WTC11 (cell line): Measurements from ENCODE around the gene SCAI. TPM values are rescaled to one million over a fixed set of nuclear protein-coding genes. Genes with fewer than 3 reads are reported as not detected.

Experiments used
- ATAC-seq: fragments of 200-7000 bp; cut with Tn5 transposase; 2 replicates; pipeline ENCODE4 v1.10.0; 2021; ENCODE audit warnings: mild to moderate bottlenecking, moderate library complexity
- CTCF ChIA-PET: fragments of 300-600 bp; sonication (Branson Sonifier 250); formaldehyde crosslinking; loops from one replicate; lab custom pipeline; 2021; ENCODE audit warnings: antibody characterized with exemption; lab: Charles Lee
- POLR2A ChIA-PET: fragments of 350-600 bp; sonication (Branson Sonifier 250); formaldehyde crosslinking; loops from one replicate; lab custom pipeline; 2021; ENCODE audit warnings: antibody characterized with exemption; lab: Charles Lee
- DNase-seq: peaks from one replicate; pipeline ENCODE4 v3.0.0; 2021; ENCODE audit warnings: low spot score
- H3K27ac Mint-ChIP-seq: 2 replicates; pipeline ENCODE4 v1.8.0; 2021; ENCODE audit warnings: mixed read lengths
- H3K27me3 Mint-ChIP-seq: 2 replicates; pipeline ENCODE4 v1.8.0; 2021; ENCODE audit warnings: low read depth, mild to moderate bottlenecking, moderate library complexity, mixed read lengths
- H3K36me3 Mint-ChIP-seq: 2 replicates; pipeline ENCODE4 v1.8.0; 2021; ENCODE audit warnings: mixed read lengths
- H3K4me1 Mint-ChIP-seq: 2 replicates; pipeline ENCODE4 v1.8.0; 2022; ENCODE audit warnings: mixed read lengths
- H3K4me3 Mint-ChIP-seq: 2 replicates; pipeline ENCODE4 v1.8.0; 2021; ENCODE audit warnings: mild to moderate bottlenecking, moderate library complexity, mixed read lengths
- H3K9me3 Mint-ChIP-seq: 2 replicates; pipeline ENCODE4 v1.8.0; 2021; ENCODE audit warnings: mixed read lengths
- CREM ChIP-seq: sonication (generic); formaldehyde crosslinking; IDR thresholded peaks from 2 replicates; pipeline ENCODE4 v1.8.1; 2022; ENCODE audit warnings: mild to moderate bottlenecking, missing genetic modification reagents, moderate library complexity
- ESRRA ChIP-seq: sonication (generic); formaldehyde crosslinking; IDR thresholded peaks from 2 replicates; pipeline ENCODE4 v1.8.1; 2022; ENCODE audit warnings: mild to moderate bottlenecking, missing genetic modification reagents, borderline replicate concordance
- ETV6 ChIP-seq: sonication (generic); formaldehyde crosslinking; IDR thresholded peaks from 2 replicates; pipeline ENCODE4 v1.8.1; 2022; ENCODE audit warnings: mild to moderate bottlenecking, missing genetic modification reagents
- FOXK1 ChIP-seq: sonication (generic); formaldehyde crosslinking; IDR thresholded peaks from 2 replicates; pipeline ENCODE4 v1.8.0; 2022; ENCODE audit warnings: mild to moderate bottlenecking, moderate library complexity, missing genetic modification reagents
- GABPB1 ChIP-seq: sonication (generic); formaldehyde crosslinking; IDR thresholded peaks from 2 replicates; pipeline ENCODE4 v1.8.1; 2023; ENCODE audit warnings: mild to moderate bottlenecking, missing genetic modification reagents
- GTF2I ChIP-seq: fragments of 250-450 bp; sonication (Bioruptor Pico); conservative IDR thresholded peaks from 2 replicates; pipeline ENCODE4 v1.4.0; 2021; ENCODE audit warnings: mild to moderate bottlenecking
- JUN ChIP-seq: sonication (generic); formaldehyde crosslinking; IDR thresholded peaks from 2 replicates; pipeline ENCODE4 v1.8.0; 2023; ENCODE audit warnings: mild to moderate bottlenecking, missing genetic modification reagents
- NFE2L1 ChIP-seq: sonication (generic); formaldehyde crosslinking; IDR thresholded peaks from 2 replicates; pipeline ENCODE4 v1.8.1; 2023; ENCODE audit warnings: missing genetic modification reagents
- NR1H2 ChIP-seq: sonication (generic); formaldehyde crosslinking; IDR thresholded peaks from 2 replicates; pipeline ENCODE4 v1.9.0; 2021; ENCODE audit warnings: mild to moderate bottlenecking, moderate library complexity, missing genetic modification reagents
- RELA ChIP-seq: sonication (generic); formaldehyde crosslinking; IDR thresholded peaks from 2 replicates; pipeline ENCODE4 v1.8.1; 2022; ENCODE audit warnings: missing genetic modification reagents, mild to moderate bottlenecking, borderline replicate concordance
- SP1 ChIP-seq: sonication (generic); formaldehyde crosslinking; conservative IDR thresholded peaks from 2 replicates; pipeline ENCODE4 v1.8.1; 2022; ENCODE audit warnings: missing genetic modification reagents
- TP53 ChIP-seq: sonication (generic); formaldehyde crosslinking; IDR thresholded peaks from 2 replicates; pipeline ENCODE4 v1.8.1; 2023; ENCODE audit warnings: mild to moderate bottlenecking, missing genetic modification reagents
- ZNF138 ChIP-seq: sonication (generic); formaldehyde crosslinking; conservative IDR thresholded peaks from 2 replicates; pipeline ENCODE4 v1.8.1; 2022; ENCODE audit warnings: mild to moderate bottlenecking, moderate library complexity, missing genetic modification reagents
- ZNF317 ChIP-seq: sonication (generic); formaldehyde crosslinking; IDR thresholded peaks from 2 replicates; pipeline ENCODE4 v1.8.1; 2023; ENCODE audit warnings: low read depth, mild to moderate bottlenecking, moderate library complexity, missing genetic modification reagents, borderline replicate concordance
- total RNA-seq: library from RNA; stranded (reverse); gene quantifications from 3 replicates; pipeline ENCODE4 v1.2.3, GENCODE V29; 2021
- TF ChIP-seq, protein P1 (sequence below): sonication (generic); formaldehyde crosslinking; IDR thresholded peaks from 2 replicates; pipeline ENCODE4 v1.8.1; 2023; ENCODE audit warnings: mild to moderate bottlenecking, moderate library complexity, missing genetic modification reagents
- TF ChIP-seq, protein P2 (sequence below): sonication (generic); formaldehyde crosslinking; IDR thresholded peaks from 2 replicates; pipeline ENCODE4 v1.8.1; 2023; ENCODE audit warnings: mild to moderate bottlenecking, missing genetic modification reagents
- TF ChIP-seq, protein P3 (sequence below): fragments of 250-450 bp; sonication (Bioruptor Pico); IDR thresholded peaks from 2 replicates; pipeline ENCODE4 v1.8.0; 2021; ENCODE audit warnings: mild to moderate bottlenecking
- TF ChIP-seq, protein P4 (sequence below): sonication (generic); formaldehyde crosslinking; IDR thresholded peaks from 2 replicates; pipeline ENCODE4 v1.8.0; 2022; ENCODE audit warnings: mild to moderate bottlenecking, missing genetic modification reagents
- TF ChIP-seq, protein P5 (sequence below): fragments of 200-600 bp; IDR thresholded peaks from 2 replicates; pipeline ENCODE4 v1.8.0; 2022; ENCODE audit warnings: antibody characterized with exemption
- TF ChIP-seq, protein P6 (sequence below): sonication (generic); formaldehyde crosslinking; IDR thresholded peaks from 2 replicates; pipeline ENCODE4 v1.8.1; 2023; ENCODE audit warnings: mild to moderate bottlenecking, missing genetic modification reagents
- TF ChIP-seq, protein P7 (sequence below): sonication (generic); formaldehyde crosslinking; IDR thresholded peaks from 2 replicates; pipeline ENCODE4 v1.8.0; 2023; ENCODE audit warnings: missing genetic modification reagents, mild to moderate bottlenecking, borderline replicate concordance

The SCAI gene
- total RNA-seq, 1 experiment from 2014 or later, result 20.4 TPM

DNA sequence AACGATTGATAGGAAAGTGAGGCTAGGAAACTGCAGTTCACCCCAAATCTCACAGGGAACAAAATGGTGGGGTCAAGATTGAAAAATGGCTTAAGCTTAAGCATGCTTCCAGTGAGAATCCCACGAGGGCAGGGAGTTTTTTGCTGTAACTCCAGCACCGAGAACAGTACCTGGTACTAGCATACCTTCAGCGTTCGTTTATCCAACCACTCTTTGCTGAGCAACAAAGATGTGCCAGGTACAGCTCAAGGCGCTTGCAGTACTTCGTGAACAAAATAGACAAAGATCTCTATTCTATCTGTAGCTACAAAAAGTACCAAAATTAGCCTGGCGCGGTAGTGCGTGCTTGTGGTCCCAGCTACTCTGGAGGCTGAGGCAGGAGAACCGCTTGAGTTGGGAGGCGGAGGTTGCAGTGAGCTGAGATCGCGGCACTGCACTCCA is 47.1 kb upstream of the SCAI start (continued):
- TF ChIP-seq ZNF138 (no peak), TP53 (CRISPR knock-in tag) (no peak), GTF2I (CRISPR knock-in tag) (no peak)

DNA sequence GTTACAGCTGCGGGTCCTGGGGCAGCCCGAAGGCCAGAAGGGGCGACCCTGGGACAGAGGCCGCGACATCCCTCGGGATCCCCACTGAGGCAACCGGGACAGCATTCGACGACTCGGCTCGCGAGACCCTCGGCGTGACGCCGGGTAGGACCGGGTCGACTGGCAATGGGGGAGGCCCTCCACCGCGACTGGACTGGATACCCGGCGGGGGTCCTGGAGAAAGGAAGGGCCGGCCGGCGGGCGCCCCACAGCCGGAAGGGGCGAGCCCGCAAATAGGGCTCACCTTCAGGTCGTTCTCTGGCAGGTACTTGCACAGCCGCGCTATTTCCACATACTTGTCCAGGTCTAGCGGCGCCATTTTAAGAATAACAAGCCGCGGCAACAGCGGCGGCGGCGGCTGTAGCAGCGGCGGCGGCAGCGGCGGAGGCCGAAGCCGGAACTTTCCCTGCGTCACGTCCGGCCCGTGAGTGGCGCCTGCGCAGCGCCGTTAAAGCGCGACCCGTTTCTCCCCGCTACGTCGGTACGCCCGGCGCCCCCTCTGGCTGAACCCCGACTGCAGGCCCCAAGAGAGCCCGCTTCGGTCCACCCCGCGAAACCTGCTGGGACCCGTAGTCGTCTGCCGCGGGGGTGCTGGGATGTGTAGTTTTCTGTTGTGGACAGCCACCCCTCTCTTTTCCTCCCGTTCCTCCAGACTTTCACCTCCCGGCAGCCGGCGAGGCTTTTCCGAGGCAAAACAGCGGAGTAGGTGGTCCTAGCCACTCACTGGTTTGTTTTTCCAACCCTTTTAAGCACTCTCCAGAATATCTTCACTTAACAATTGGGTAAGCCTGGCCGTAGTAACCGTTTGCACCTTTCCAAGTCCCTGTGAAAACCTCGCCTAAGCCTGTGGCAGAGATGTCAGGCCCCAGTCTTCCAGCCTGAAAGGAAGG is 46.3 kb upstream of the SCAI start, which contains the start of gene PPP6C:
Gene PPP6C, minus strand, starts transcription at position 443 of the 929 bp plus-strand sequence. Its CDS starts 85 bp downstream, at position 358.
- peak within 1 kb of the TSS; percentile 90 for H3K4me3 Mint-ChIP-seq
- no peaks in the 10 kb centered on the region for H3K36me3 Mint-ChIP-seq
- no peaks in the 10 kb centered on the region for H3K27me3 Mint-ChIP-seq
- peak within 1 kb of the TSS; percentile 89 for H3K27ac Mint-ChIP-seq
- no peaks in the 10 kb centered on the region for H3K9me3 Mint-ChIP-seq
- ATAC-seq (peak; percentile 98), DNase-seq (peak; percentile 98)
- ChIA-PET POLR2A (interaction anchor here (1.0 to 1.1 kb wide), 2 partner anchors 10 to 51 kb away, joined by 3 to 6 read pairs; partner anchors contain the start of gene HSPA5), CTCF (no interaction called here)
- H3K4me1 Mint-ChIP-seq, result peaks cover 14% of the 10 kb centered on the region; the same call in 1 of the 2 replicates
- TF ChIP-seq, protein P1, sequence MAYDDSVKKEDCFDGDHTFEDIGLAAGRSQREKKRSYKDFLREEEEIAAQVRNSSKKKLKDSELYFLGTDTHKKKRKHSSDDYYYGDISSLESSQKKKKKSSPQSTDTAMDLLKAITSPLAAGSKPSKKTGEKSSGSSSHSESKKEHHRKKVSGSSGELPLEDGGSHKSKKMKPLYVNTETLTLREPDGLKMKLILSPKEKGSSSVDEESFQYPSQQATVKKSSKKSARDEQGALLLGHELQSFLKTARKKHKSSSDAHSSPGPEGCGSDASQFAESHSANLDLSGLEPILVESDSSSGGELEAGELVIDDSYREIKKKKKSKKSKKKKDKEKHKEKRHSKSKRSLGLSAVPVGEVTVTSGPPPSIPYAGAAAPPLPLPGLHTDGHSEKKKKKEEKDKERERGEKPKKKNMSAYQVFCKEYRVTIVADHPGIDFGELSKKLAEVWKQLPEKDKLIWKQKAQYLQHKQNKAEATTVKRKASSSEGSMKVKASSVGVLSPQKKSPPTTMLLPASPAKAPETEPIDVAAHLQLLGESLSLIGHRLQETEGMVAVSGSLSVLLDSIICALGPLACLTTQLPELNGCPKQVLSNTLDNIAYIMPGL (CRISPR knock-in tag), result peak; percentile 19; the same call in 1 of the 2 replicates
- TF ChIP-seq FOXK1 (CRISPR knock-in tag) (peak; percentile 75; the same call in 1 of the 2 replicates), NFE2L1 (CRISPR knock-in tag) (no peak; the same call in 1 of the 2 replicates), ESRRA (CRISPR knock-in tag) (peak; percentile 43; the same call in 1 of the 2 replicates), SP1 (CRISPR knock-in tag) (peak; percentile 84), NR1H2 (CRISPR knock-in tag) (no peak), JUN (CRISPR knock-in tag) (peak; percentile 81; the same call in 1 of the 2 replicates), GABPB1 (CRISPR knock-in tag) (peak; percentile 69), ETV6 (CRISPR knock-in tag) (peak; percentile 30; the same call in 1 of the 2 replicates), CREM (CRISPR knock-in tag) (peak; percentile 96), ZNF317 (CRISPR knock-in tag) (no peak), RELA (CRISPR knock-in tag) (peak; percentile 81; the same call in 1 of the 2 replicates)
- TF ChIP-seq, protein P2, sequence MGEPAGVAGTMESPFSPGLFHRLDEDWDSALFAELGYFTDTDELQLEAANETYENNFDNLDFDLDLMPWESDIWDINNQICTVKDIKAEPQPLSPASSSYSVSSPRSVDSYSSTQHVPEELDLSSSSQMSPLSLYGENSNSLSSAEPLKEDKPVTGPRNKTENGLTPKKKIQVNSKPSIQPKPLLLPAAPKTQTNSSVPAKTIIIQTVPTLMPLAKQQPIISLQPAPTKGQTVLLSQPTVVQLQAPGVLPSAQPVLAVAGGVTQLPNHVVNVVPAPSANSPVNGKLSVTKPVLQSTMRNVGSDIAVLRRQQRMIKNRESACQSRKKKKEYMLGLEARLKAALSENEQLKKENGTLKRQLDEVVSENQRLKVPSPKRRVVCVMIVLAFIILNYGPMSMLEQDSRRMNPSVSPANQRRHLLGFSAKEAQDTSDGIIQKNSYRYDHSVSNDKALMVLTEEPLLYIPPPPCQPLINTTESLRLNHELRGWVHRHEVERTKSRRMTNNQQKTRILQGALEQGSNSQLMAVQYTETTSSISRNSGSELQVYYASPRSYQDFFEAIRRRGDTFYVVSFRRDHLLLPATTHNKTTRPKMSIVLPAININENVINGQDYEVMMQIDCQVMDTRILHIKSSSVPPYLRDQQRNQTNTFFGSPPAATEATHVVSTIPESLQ (CRISPR knock-in tag), result no peak
- TF ChIP-seq, protein P3, sequence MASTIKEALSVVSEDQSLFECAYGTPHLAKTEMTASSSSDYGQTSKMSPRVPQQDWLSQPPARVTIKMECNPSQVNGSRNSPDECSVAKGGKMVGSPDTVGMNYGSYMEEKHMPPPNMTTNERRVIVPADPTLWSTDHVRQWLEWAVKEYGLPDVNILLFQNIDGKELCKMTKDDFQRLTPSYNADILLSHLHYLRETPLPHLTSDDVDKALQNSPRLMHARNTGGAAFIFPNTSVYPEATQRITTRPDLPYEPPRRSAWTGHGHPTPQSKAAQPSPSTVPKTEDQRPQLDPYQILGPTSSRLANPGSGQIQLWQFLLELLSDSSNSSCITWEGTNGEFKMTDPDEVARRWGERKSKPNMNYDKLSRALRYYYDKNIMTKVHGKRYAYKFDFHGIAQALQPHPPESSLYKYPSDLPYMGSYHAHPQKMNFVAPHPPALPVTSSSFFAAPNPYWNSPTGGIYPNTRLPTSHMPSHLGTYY, result 0 out of 2 replicates have a peak, but pooled peaks have one; percentile 14
- TF ChIP-seq, protein P4, sequence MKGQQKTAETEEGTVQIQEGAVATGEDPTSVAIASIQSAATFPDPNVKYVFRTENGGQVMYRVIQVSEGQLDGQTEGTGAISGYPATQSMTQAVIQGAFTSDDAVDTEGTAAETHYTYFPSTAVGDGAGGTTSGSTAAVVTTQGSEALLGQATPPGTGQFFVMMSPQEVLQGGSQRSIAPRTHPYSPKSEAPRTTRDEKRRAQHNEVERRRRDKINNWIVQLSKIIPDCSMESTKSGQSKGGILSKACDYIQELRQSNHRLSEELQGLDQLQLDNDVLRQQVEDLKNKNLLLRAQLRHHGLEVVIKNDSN, result 0 out of 2 replicates have a peak, but pooled peaks have one; percentile 19
- TF ChIP-seq, protein P5, sequence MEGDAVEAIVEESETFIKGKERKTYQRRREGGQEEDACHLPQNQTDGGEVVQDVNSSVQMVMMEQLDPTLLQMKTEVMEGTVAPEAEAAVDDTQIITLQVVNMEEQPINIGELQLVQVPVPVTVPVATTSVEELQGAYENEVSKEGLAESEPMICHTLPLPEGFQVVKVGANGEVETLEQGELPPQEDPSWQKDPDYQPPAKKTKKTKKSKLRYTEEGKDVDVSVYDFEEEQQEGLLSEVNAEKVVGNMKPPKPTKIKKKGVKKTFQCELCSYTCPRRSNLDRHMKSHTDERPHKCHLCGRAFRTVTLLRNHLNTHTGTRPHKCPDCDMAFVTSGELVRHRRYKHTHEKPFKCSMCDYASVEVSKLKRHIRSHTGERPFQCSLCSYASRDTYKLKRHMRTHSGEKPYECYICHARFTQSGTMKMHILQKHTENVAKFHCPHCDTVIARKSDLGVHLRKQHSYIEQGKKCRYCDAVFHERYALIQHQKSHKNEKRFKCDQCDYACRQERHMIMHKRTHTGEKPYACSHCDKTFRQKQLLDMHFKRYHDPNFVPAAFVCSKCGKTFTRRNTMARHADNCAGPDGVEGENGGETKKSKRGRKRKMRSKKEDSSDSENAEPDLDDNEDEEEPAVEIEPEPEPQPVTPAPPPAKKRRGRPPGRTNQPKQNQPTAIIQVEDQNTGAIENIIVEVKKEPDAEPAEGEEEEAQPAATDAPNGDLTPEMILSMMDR, result 0 out of 2 replicates have a peak, but pooled peaks have one; percentile 6
- TF ChIP-seq, protein P6, sequence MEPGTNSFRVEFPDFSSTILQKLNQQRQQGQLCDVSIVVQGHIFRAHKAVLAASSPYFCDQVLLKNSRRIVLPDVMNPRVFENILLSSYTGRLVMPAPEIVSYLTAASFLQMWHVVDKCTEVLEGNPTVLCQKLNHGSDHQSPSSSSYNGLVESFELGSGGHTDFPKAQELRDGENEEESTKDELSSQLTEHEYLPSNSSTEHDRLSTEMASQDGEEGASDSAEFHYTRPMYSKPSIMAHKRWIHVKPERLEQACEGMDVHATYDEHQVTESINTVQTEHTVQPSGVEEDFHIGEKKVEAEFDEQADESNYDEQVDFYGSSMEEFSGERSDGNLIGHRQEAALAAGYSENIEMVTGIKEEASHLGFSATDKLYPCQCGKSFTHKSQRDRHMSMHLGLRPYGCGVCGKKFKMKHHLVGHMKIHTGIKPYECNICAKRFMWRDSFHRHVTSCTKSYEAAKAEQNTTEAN, result 0 out of 2 replicates have a peak, but pooled peaks have one; percentile 29
- TF ChIP-seq, protein P7, sequence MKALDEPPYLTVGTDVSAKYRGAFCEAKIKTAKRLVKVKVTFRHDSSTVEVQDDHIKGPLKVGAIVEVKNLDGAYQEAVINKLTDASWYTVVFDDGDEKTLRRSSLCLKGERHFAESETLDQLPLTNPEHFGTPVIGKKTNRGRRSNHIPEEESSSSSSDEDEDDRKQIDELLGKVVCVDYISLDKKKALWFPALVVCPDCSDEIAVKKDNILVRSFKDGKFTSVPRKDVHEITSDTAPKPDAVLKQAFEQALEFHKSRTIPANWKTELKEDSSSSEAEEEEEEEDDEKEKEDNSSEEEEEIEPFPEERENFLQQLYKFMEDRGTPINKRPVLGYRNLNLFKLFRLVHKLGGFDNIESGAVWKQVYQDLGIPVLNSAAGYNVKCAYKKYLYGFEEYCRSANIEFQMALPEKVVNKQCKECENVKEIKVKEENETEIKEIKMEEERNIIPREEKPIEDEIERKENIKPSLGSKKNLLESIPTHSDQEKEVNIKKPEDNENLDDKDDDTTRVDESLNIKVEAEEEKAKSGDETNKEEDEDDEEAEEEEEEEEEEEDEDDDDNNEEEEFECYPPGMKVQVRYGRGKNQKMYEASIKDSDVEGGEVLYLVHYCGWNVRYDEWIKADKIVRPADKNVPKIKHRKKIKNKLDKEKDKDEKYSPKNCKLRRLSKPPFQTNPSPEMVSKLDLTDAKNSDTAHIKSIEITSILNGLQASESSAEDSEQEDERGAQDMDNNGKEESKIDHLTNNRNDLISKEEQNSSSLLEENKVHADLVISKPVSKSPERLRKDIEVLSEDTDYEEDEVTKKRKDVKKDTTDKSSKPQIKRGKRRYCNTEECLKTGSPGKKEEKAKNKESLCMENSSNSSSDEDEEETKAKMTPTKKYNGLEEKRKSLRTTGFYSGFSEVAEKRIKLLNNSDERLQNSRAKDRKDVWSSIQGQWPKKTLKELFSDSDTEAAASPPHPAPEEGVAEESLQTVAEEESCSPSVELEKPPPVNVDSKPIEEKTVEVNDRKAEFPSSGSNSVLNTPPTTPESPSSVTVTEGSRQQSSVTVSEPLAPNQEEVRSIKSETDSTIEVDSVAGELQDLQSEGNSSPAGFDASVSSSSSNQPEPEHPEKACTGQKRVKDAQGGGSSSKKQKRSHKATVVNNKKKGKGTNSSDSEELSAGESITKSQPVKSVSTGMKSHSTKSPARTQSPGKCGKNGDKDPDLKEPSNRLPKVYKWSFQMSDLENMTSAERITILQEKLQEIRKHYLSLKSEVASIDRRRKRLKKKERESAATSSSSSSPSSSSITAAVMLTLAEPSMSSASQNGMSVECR (CRISPR knock-in tag), result 0 out of 2 replicates have a peak, but pooled peaks have one; percentile 61
